HCT116 (cell line): ENCODE data around the gene GSTM1. TPM values are rescaled to one million over a fixed set of nuclear protein-coding genes. Genes with fewer than 3 reads are reported as not detected.
A peak's percentile ranks its signal among the peaks of the same experiment; 100 is the strongest.

Experiments
- ATAC-seq: fragments of 200-7000 bp; cut with Tn5 transposase; 2 replicates; pipeline ENCODE4 v1.9.1; 2020; ENCODE audit warnings: mild to moderate bottlenecking, moderate library complexity
- BruUV-seq: library from RNA; stranded (reverse); fragments of 400-500 nt; replicated peaks from 2 replicates; lab custom pipeline; 2021; lab: Mats Ljungman, UMichigan
- CTCF ChIA-PET: fragments of 300-600 bp; sonication (Branson Sonifier 250); formaldehyde crosslinking; loops from one replicate; lab custom pipeline; 2021; ENCODE audit warnings: antibody characterized with exemption; lab: Charles Lee
- POLR2A ChIA-PET: fragments of 300-600, 350-600 bp; sonication (Branson Sonifier 250); formaldehyde crosslinking; loops from one replicate; lab custom pipeline; 2021; ENCODE audit warnings: antibody characterized with exemption; lab: Charles Lee
- RAD21 ChIA-PET, 2 experiments: fragments of 300-600 bp; sonication (Branson Sonifier 250); formaldehyde crosslinking; loops; one replicate each; lab custom pipeline; 2023; ENCODE audit warnings: low total read pairs in 2 of 2; ENCODE audit not compliant: uncharacterized antibody in 2 of 2, unreplicated experiment in 2 of 2, low non-redundant PET in 1 of 2; lab: Charles Lee
- DNase-seq: peaks from one replicate; pipeline ENCODE4 v3.0.0-alpha.2; 2010; ENCODE audit warnings: low read depth, low spot score
- H2AFZ ChIP-seq: fragments of 200-600 bp; shearing (Covaris generic), sonication (generic); 2 replicates; pipeline ENCODE4 v1.6.1; 2017; ENCODE audit warnings: low read depth, mixed run types, mixed read lengths, antibody characterized with exemption, low read length; ENCODE audit not compliant: poor library complexity, severe bottlenecking
- H3K27ac ChIP-seq: 2 replicates; pipeline ENCODE4 v1.5.1; 2012; ENCODE audit warnings: low read depth, low read length
- H3K27me3 ChIP-seq: fragments of 200-600 bp; sonication (generic); 2 replicates; pipeline ENCODE4 v1.6.1; 2016; ENCODE audit warnings: mixed run types, low read length, mixed read lengths; ENCODE audit not compliant: insufficient read depth
- H3K36me3 ChIP-seq, 2 experiments: fragments of 200-500 bp in 1 of 2; fragments of 200-600 bp in 1 of 2; sonication (Bioruptor generic) in 1 of 2; sonication (generic) in 1 of 2; 2 replicates each; pipeline versions ENCODE4 v1.5.1 to v1.6.1; 2014 to 2016; ENCODE audit warnings: low read length in 2 of 2, inconsistent platforms in 1 of 2, mixed read lengths in 1 of 2, mixed run types in 1 of 2; ENCODE audit not compliant: insufficient read depth in 2 of 2, control insufficient read depth in 1 of 2
- H3K4me1 ChIP-seq, 2 experiments: fragments of 200-600 bp in 1 of 2; sonication (generic) in 1 of 2; 2 replicates each; pipeline versions ENCODE4 v1.5.1 to v1.6.1; 2012 to 2017; ENCODE audit warnings: low read length in 2 of 2, inconsistent platforms in 1 of 2, mild to moderate bottlenecking in 1 of 2, mixed read lengths in 1 of 2, mixed run types in 1 of 2, moderate library complexity in 1 of 2; ENCODE audit not compliant: insufficient read depth in 2 of 2, control insufficient read depth in 1 of 2
- H3K4me2 ChIP-seq: fragments of 200-600 bp; sonication (generic); 2 replicates; pipeline ENCODE4 v1.6.1; 2017; ENCODE audit warnings: mixed run types, low read length, mixed read lengths
- H3K4me3 ChIP-seq, 2 experiments: fragments of 200-600 bp in 1 of 2; sonication (generic) in 1 of 2; replicated peaks in 1 of 2; 2 replicates each; pipeline ENCODE4 v1.5.1; 2011 to 2016; ENCODE audit warnings: low read length in 2 of 2, control low read depth in 1 of 2, low read depth in 1 of 2, mild to moderate bottlenecking in 1 of 2, mixed read lengths in 1 of 2, mixed run types in 1 of 2
- H3K79me2 ChIP-seq: fragments of 200-600 bp; sonication (generic); 2 replicates; pipeline ENCODE4 v1.6.1; 2017; ENCODE audit warnings: mild to moderate bottlenecking, mixed run types, low read length, moderate library complexity, mixed read lengths; ENCODE audit not compliant: insufficient read depth
- H3K9ac ChIP-seq: fragments of 200-600 bp; sonication (generic); 2 replicates; pipeline ENCODE4 v1.6.1; 2016; ENCODE audit warnings: low read length, mixed read lengths
- H3K9me2 ChIP-seq: fragments of 200-600 bp; sonication (generic), shearing (Covaris generic); 2 replicates; pipeline ENCODE4 v1.6.1; 2017; ENCODE audit warnings: mixed run types, mild to moderate bottlenecking, moderate library complexity; ENCODE audit not compliant: insufficient read depth
- H3K9me3 ChIP-seq, 2 experiments: fragments of 200-500 bp in 1 of 2; fragments of 200-600 bp in 1 of 2; sonication (Bioruptor generic) in 1 of 2; sonication (generic) in 1 of 2; 2 replicates each; pipeline ENCODE4 v1.6.1; 2014 to 2017; ENCODE audit warnings: low read length in 2 of 2, mixed read lengths in 2 of 2, inconsistent platforms in 1 of 2, low read depth in 1 of 2, mild to moderate bottlenecking in 1 of 2, mixed run types in 1 of 2, moderate library complexity in 1 of 2; ENCODE audit not compliant: control insufficient read depth in 1 of 2, insufficient read depth in 1 of 2
- H4K20me1 ChIP-seq: fragments of 200-600 bp; sonication (generic), shearing (Covaris generic); 2 replicates; pipeline ENCODE4 v1.6.1; 2017; ENCODE audit warnings: mixed run types, mild to moderate bottlenecking, moderate library complexity; ENCODE audit not compliant: insufficient read depth
- ATF3 ChIP-seq: IDR thresholded peaks from 2 replicates; pipeline ENCODE4 v1.6.1; 2012
- CBX3 ChIP-seq: IDR thresholded peaks from 2 replicates; pipeline ENCODE4 v1.6.1; 2012; ENCODE audit warnings: low read depth
- CEBPB ChIP-seq: IDR thresholded peaks from 2 replicates; pipeline ENCODE4 v1.6.1; 2012; ENCODE audit warnings: low read depth
- CTCF ChIP-seq, 3 experiments: fragments of 200-600 bp in 1 of 3; sonication (generic) in 1 of 3; IDR thresholded peaks in 2 of 3; conservative IDR thresholded peaks in 1 of 3; 2 replicates each; pipeline ENCODE4 v1.5.1; 2012 to 2017; ENCODE audit warnings: low read depth in 2 of 3, low read length in 2 of 3, antibody characterized with exemption in 1 of 3, borderline replicate concordance in 1 of 3, control low read depth in 1 of 3, mild to moderate bottlenecking in 1 of 3, mixed read lengths in 1 of 3, mixed run types in 1 of 3, moderate library complexity in 1 of 3; ENCODE audit not compliant: insufficient read depth in 1 of 3
- EGR1 ChIP-seq: IDR thresholded peaks from 2 replicates; pipeline ENCODE4 v1.6.1; 2012; ENCODE audit warnings: low read depth
- ELF1 ChIP-seq: IDR thresholded peaks from 2 replicates; pipeline ENCODE4 v1.6.1; 2012; ENCODE audit warnings: low read depth, borderline replicate concordance
- FOSL1 ChIP-seq: IDR thresholded peaks from 2 replicates; pipeline ENCODE4 v1.6.1; 2012; ENCODE audit warnings: low read depth
- MAX ChIP-seq: IDR thresholded peaks from 2 replicates; pipeline ENCODE4 v1.6.1; 2012
- RAD21 ChIP-seq: IDR thresholded peaks from 2 replicates; pipeline ENCODE4 v1.6.1; 2012; ENCODE audit warnings: low read depth, mild to moderate bottlenecking
- REST ChIP-seq: IDR thresholded peaks from 2 replicates; pipeline ENCODE4 v1.6.1; 2012; ENCODE audit warnings: low read depth
- SIN3A ChIP-seq: IDR thresholded peaks from 2 replicates; pipeline ENCODE4 v1.6.1; 2012; ENCODE audit warnings: low read depth
- SP1 ChIP-seq: IDR thresholded peaks from 2 replicates; pipeline ENCODE4 v1.6.1; 2012; ENCODE audit warnings: low read depth
- TCF7L2 ChIP-seq: IDR thresholded peaks from 2 replicates; pipeline ENCODE4 v1.7.0; 2011; ENCODE audit warnings: borderline replicate concordance, inconsistent platforms; ENCODE audit not compliant: insufficient read depth, insufficient read length; ENCODE audit errors: extremely low read depth
- ZBTB33 ChIP-seq: IDR thresholded peaks from 2 replicates; pipeline ENCODE4 v1.6.1; 2011; ENCODE audit warnings: mild to moderate bottlenecking, low read length, moderate library complexity; ENCODE audit not compliant: insufficient replicate concordance; ENCODE audit errors: extremely low read depth
- ZFX ChIP-seq: fragments of 450-650 bp; IDR thresholded peaks from 2 replicates; pipeline ENCODE4 v1.6.1; 2017
- intact Hi-C: fragments of 100-400 bp; cut with micrococcal nuclease; formaldehyde crosslinking; loops from 2 replicates; pipeline ENCODE4 v1.10.0; 2022
- total RNA-seq: library from RNA; stranded (reverse); gene quantifications from one replicate; pipeline ENCODE4 v1.2.1, GENCODE V29; 2021; ENCODE audit not compliant: unreplicated experiment

The GSTM1 gene
- total RNA-seq, 1 experiment from 2014 or later = not detected

- Histone ChIP-seq H3K9ac (no peak overlapping the region), H3K9me3 (no peaks in the 10 kb centered on the region), H4K20me1 (no peaks in the 10 kb centered on the region), H3K79me2 (no peaks in the 10 kb centered on the region), H3K27ac (no peak overlapping the region), H3K4me3 (no peak overlapping the region), H2AFZ (no peak overlapping the region), H3K27me3 (no peaks in the 10 kb centered on the region)
- intact Hi-C loops = loop anchor here (1.0 to 2.0 kb wide), 2 partner anchors 94 to 133 kb away; no protein-coding TSS in a partner anchor
- no TSS peak for BruUV-seq
- ATAC-seq = peak; percentile 73
- ChIA-PET POLR2A (interaction anchor here (0.6 to 1.8 kb wide), 5 partner anchors 9 to 135 kb away, joined by 3 to 8 read pairs (median 4); partner anchors contain the start of gene GNAI3), CTCF (interaction anchor here (0.6 to 4.0 kb wide), 24 partner anchors 9 to 389 kb away, joined by 3 to 73 read pairs (median 6); partner anchors contain the start of genes AHCYL1, GNAI3 and GSTM4)
- TF ChIP-seq TCF7L2 = no peak
- no peak for TF ChIP-seq REST
- no peak for TF ChIP-seq CEBPB
- TF ChIP-seq RAD21 = peak; percentile 63
- no peak for TF ChIP-seq EGR1
- TF ChIP-seq MAX = no peak
- no peak for TF ChIP-seq ZFX
- TF ChIP-seq CBX3 = no peak
- TF ChIP-seq ATF3 = no peak
- TF ChIP-seq SIN3A = no peak
- no peak for TF ChIP-seq ZBTB33
- no peak for TF ChIP-seq FOSL1
- peak; percentile 75 to 94 (median 89) for TF ChIP-seq CTCF (IDR thresholded peaks at IDR 0.05 in 2 of 3, conservative IDR thresholded peaks at IDR 0.05 in 1 of 3; ENCODE audit: borderline replicate concordance in 1 of 3, insufficient read depth in 1 of 3, low read depth in 2 of 3, low read length in 2 of 3)
- TF ChIP-seq ELF1 = no peak
- no peak for TF ChIP-seq SP1
- TF ChIP-seq, all 23 proteins: peak for 2
- no peak overlapping the region for H3K4me2 ChIP-seq
- no peaks in the 10 kb centered on the region for H3K9me2 ChIP-seq
- H3K36me3 ChIP-seq = no peaks in the 10 kb centered on the region
- peaks cover 14 to 29% of the 10 kb centered on the region in 2 experiments for H3K4me1 ChIP-seq
- RAD21 ChIA-PET = interaction anchor here (0.6 to 2.4 kb wide), 12 partner anchors 9 to 344 kb away, joined by 3 to 11 read pairs (median 5); partner anchors contain the start of genes AHCYL1 (in 2 of the 2) and GNAI3 (in 1 of the 2)
- DNase-seq = no peak
These were observed 47.2 kb upstream of the GSTM1 start for GRCh38 chr1:109640285-109640865.
